Thymus (tissue), 11 donors: ENCODE measurements around the gene SMARCD3. TPM values are rescaled to one million over a fixed set of nuclear protein-coding genes. Genes with fewer than 3 reads are reported as not detected.

Experiments used
- DNase-seq, 9 donors: peaks; one replicate each; pipeline ENCODE4 v3.0.0-alpha.2; 2013; ENCODE audit warnings: low spot score in 9 of 9, low read depth in 6 of 9, missing footprints in 1 of 9
- H3K27ac ChIP-seq, 2 donors: one replicate each; pipeline ENCODE4 v1.5.1; 2013; ENCODE audit warnings: control low read depth in 1 of 2, low read depth in 1 of 2, low read length in 1 of 2, mild to moderate bottlenecking in 1 of 2, moderate library complexity in 1 of 2
- H3K27me3 ChIP-seq, 2 donors: one replicate each; pipeline ENCODE4 v1.5.1; 2013; ENCODE audit warnings: low read length in 1 of 2; ENCODE audit not compliant: control insufficient read depth in 2 of 2, insufficient read depth in 1 of 2
- H3K36me3 ChIP-seq, 2 donors: one replicate each; pipeline ENCODE4 v1.5.1; 2013; ENCODE audit warnings: low read length in 1 of 2, mild to moderate bottlenecking in 1 of 2, moderate library complexity in 1 of 2; ENCODE audit not compliant: control insufficient read depth in 2 of 2, insufficient read depth in 2 of 2
- H3K4me1 ChIP-seq, 2 donors: one replicate each; pipeline ENCODE4 v1.5.1; 2013; ENCODE audit warnings: low read length in 2 of 2; ENCODE audit not compliant: control insufficient read depth in 2 of 2, insufficient read depth in 2 of 2
- H3K4me3 ChIP-seq, 2 donors: one replicate each; pipeline ENCODE4 v1.5.1; 2013; ENCODE audit warnings: low read length in 2 of 2, control low read depth in 1 of 2, mild to moderate bottlenecking in 1 of 2
- H3K9me3 ChIP-seq, 2 donors: one replicate each; pipeline ENCODE4 v1.5.1; 2013; ENCODE audit warnings: low read length in 1 of 2, mild to moderate bottlenecking in 1 of 2; ENCODE audit not compliant: control insufficient read depth in 2 of 2, insufficient read depth in 1 of 2
- WGBS: extraction: QIAGEN DNeasy Blood & Tissue Kit; methylation state at CpG from one replicate; pipeline ENCODE4 v1.1.7; 2013; 5-methylcytosine and 5-hydroxymethylcytosine counted together
- polyA plus RNA-seq: library from polyadenylated mRNA; stranded (reverse); fragments of 200-250 nt; gene quantifications from one replicate; pipeline ENCODE4 v1.2.3, GENCODE V29; 2013
- total RNA-seq: library from RNA; stranded (reverse); fragments of 120-200 nt; gene quantifications from one replicate; pipeline ENCODE4 v1.2.4, GENCODE V29; 2013
- donor health status: healthy.

The SMARCD3 gene
- total and polyA plus RNA-seq, 2 donors = 4.1 to 9.6 TPM

DNA sequence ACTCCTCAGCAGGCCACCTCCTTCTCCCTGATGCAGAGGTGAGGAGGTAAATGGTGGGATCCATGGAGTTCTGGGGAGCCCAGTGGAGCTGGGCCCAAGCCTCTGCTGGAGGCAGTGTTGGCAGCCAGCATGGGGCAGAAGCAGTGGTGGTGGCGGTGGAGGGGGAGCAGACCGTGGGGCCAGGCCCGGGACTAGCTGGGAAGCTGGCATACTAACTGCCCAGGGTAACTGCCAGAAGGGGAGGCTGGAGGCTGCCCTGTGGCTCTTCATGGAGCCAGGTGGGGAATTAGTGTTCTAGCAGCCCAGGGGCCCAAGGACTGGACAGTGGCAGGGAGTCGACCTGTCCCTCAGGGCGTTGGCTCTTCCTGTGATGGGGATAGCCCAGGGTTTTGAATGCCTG lies 16.1 kb upstream of the SMARCD3 start:
- 87% methylated on average over 5 of the region's 5 CpGs for WGBS
- Histone ChIP-seq H3K4me1 (no peaks in the 10 kb centered on the region), H3K9me3 (no peaks in the 10 kb centered on the region), H3K27ac (no peak overlapping the region), H3K27me3 (peaks cover 0 to 47% of the 10 kb centered on the region in 2 donors), H3K4me3 (no peak overlapping the region), H3K36me3 (no peaks in the 10 kb centered on the region)
- no peak for DNase-seq

DNA sequence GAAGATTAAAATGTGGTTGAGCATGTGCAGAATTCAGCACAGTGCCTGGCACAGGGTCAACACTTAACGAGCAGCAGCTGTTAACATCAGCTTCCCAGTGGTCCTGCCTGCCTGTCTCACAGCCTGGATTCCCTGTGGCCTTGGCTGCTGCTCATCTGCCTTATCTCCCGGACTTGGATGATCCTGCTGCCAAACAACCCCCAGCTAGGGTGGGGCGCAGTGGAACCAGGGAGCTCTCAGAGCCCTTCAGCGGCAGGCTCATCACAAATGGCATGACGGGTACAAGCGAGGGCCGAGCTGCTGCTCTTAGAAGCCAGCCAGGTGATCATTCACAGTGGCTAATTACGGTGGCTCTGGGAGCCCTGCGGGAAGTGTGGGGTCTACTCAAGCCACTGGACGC lies 13.0 kb upstream of the SMARCD3 start:
- peaks cover 0 to 61% of the 10 kb centered on the region in 2 donors for H3K27me3 ChIP-seq
- H3K4me1 ChIP-seq = no peaks in the 10 kb centered on the region
- no peak overlapping the region for H3K4me3 ChIP-seq
- no peak overlapping the region for H3K27ac ChIP-seq
- H3K36me3 ChIP-seq = no peaks in the 10 kb centered on the region
- no peak for DNase-seq
- no peaks in the 10 kb centered on the region for H3K9me3 ChIP-seq
- 93% methylated on average over 10 of the region's 10 CpGs for WGBS

DNA sequence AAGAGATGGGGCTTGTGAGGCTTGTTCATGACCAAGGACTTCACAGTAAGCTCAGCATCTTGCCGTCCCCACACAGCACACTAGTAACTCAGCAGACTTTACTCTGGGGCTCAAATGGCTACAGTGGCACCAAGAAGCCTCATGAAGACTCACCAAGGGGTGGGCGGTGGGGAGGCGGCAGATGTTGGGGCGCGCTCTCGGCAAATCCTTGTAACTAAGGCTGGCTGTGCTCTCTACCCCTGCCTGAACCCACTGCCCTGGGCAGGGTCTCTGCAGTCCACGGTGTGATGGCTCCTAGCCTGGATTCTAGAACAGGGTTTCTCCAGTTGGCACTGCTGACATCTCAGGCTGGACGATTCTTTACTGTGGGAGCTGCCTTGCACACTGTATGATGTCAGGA lies 12.4 kb upstream of the SMARCD3 start:
- Histone ChIP-seq H3K4me3 (no peak overlapping the region), H3K27ac (no peak overlapping the region), H3K27me3 (peaks cover 0 to 67% of the 10 kb centered on the region in 2 donors), H3K4me1 (no peaks in the 10 kb centered on the region), H3K36me3 (no peaks in the 10 kb centered on the region), H3K9me3 (no peaks in the 10 kb centered on the region)
- no peak for DNase-seq
- WGBS = 95% methylated on average over 8 of the region's 8 CpGs

DNA sequence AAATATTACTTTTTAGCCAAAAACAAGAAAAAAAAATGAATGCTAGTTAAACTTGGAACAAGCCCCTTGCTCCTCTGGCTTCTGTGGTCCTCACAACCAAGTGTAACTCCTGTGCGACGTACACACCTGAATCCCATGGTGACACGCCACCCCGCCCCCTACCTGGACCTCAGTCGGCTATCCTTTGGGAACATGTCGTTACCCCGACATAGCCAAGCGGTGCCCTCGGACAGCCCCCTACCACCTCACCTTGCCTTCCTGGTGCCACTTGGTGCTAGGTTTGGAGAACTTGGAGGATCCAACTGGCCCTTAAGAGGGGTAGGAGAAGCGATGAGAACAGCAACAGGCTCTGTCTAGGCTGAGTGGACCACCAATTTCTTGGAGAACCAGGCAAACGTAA lies 12.0 kb upstream of the SMARCD3 start:
- Histone ChIP-seq H3K36me3 (no peaks in the 10 kb centered on the region), H3K9me3 (no peaks in the 10 kb centered on the region), H3K4me3 (no peak overlapping the region), H3K27me3 (peaks cover 0 to 70% of the 10 kb centered on the region in 2 donors), H3K27ac (no peak overlapping the region), H3K4me1 (no peaks in the 10 kb centered on the region)
- DNase-seq = no peak
- WGBS = 95% methylated on average over 11 of the region's 11 CpGs

DNA sequence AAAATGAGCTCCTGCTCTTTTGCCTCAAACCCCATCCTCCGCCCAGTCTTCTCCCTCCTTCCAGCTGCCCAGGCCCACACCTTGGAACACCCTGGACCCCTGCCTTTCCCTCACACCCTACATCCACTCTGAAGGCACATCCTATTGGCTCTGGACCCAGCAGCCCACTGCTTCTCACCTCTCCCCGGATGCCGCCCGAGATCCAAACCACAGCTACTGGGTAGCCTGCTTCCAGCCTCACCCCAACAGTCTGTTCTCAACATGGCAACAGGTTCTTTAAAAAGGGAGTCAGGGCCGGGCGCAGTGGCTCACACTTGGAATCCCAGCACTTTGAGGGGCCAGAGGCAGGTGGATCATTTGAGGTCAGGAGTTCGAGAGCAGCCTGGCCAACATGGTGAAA lies 9.5 kb upstream of the SMARCD3 start:
- DNase-seq = no peak
- H3K27me3 ChIP-seq = peaks cover 11 to 87% of the 10 kb centered on the region in 2 donors
- H3K27ac ChIP-seq = no peak overlapping the region
- H3K36me3 ChIP-seq = no peaks in the 10 kb centered on the region
- no peak overlapping the region for H3K4me3 ChIP-seq
- no peaks in the 10 kb centered on the region for H3K4me1 ChIP-seq
- no peaks in the 10 kb centered on the region for H3K9me3 ChIP-seq
- 95% methylated on average over 7 of the region's 7 CpGs for WGBS

DNA sequence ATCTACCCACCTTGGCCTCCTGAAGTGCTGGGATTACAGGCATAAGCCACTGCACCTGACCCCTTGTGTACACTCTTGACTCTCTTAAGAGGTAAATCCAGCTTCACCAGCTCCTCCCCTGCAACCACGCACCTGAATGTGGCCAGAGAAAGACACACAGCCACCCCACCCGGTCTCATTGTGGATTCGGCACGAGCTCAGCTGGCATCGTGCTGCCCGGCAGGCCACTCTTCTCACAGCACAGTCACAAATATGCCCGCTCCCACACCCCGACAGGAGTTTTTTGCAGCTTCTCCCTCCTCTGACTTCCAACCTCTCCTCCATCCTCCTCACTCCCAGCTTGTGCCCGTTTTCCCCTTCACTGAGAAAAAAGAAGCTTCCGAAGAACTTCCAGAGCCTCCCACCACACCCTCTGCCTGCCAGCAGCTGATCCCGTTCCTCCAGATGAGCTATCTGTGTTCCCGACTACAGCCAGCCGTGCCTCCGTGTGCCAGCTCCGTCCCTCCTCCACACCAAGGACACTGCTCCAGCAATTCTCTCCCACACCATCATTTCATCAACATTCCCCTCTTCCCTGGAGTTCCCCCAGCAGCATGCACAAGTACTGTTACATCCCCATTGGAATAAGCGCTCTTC lies 8.0 kb upstream of the SMARCD3 start:
- Histone ChIP-seq H3K27ac (no peak overlapping the region), H3K27me3 (peaks cover 17 to 91% of the 10 kb centered on the region in 2 donors), H3K4me1 (peaks cover 0 to 6% of the 10 kb centered on the region in 2 donors), H3K36me3 (no peaks in the 10 kb centered on the region), H3K9me3 (peaks cover 0 to 4% of the 10 kb centered on the region in 2 donors), H3K4me3 (no peak overlapping the region)
- WGBS = 95% methylated on average over 16 of the region's 16 CpGs
- no peak for DNase-seq

DNA sequence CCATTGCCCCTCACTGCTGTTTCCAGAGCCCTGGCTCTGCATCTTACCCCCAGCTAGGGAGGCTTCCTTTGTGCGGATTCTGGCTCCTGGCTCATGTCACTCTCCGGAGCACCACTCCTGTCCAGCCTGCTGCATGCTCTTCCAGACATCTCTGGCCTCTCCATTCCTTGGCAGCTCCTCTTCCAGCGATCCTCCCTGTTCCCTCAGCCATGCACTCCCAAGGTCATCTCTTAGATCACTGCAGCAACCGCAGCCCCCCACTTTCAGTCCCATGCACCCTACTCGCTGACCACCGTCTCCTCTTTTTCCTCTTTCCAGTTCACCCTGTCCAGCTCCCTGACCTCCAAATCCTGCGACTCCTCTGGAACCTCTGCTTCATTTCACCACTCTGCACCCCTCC lies 6.9 kb upstream of the SMARCD3 start:
- DNase-seq = no peak
- 79% methylated on average over 7 of the region's 7 CpGs for WGBS

DNA sequence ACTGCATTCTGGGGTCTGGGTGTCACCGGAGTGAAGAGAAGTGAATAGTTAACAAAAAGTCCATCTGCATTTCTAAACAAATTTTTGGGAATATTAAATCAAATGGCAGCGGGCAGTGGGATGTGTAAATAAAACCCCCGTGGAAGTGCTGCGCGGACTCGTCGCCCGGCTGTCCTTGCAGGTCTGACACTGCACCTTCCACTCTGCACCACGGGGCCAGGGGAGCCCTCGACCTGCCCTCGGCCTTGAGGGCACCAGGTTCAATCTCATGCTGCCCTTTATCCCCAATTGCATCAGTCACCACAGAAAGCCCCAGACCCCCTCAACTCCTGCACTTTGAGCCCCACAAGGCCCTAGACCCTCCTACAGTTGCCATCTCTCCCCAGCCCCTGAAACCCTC lies 6.4 kb upstream of the SMARCD3 start:
- Histone ChIP-seq H3K36me3 (no peaks in the 10 kb centered on the region), H3K27ac (no peak overlapping the region), H3K4me1 (peaks cover 0 to 22% of the 10 kb centered on the region in 2 donors), H3K9me3 (peaks cover 0 to 8% of the 10 kb centered on the region in 2 donors), H3K27me3 (peaks cover 34 to 92% of the 10 kb centered on the region in 2 donors), H3K4me3 (no peak overlapping the region)
- WGBS = 95% methylated on average over 11 of the region's 11 CpGs
- DNase-seq = no peak

More for the DNA sequence above, 6.9 kb upstream of the SMARCD3 start:
- Histone ChIP-seq H3K36me3 (no peaks in the 10 kb centered on the region), H3K27me3 (peaks cover 28 to 91% of the 10 kb centered on the region in 2 donors), H3K9me3 (peaks cover 0 to 8% of the 10 kb centered on the region in 2 donors), H3K27ac (no peak overlapping the region), H3K4me3 (no peak overlapping the region), H3K4me1 (peaks cover 0 to 17% of the 10 kb centered on the region in 2 donors)

DNA sequence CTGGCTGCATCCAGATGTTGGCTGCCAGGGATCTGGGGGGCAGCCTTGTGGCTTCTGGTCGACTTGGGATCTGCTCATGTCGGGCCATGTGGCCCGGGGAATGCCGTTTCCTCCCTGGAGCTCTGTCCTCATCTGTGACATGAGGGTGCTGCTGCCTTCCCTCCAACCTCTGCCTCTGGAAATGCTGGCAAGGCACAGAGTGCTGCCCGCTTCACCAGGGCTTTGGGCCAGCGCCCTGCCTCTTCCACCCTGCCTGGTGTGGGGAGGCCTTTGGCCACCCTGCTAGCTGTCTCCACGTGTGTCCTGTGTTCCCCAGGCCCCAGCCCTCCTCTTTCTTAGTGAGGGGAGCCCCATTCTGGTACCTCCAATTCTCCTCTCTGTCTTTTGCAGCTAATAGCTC lies 5.8 kb upstream of the SMARCD3 start:
- H3K36me3 ChIP-seq = no peaks in the 10 kb centered on the region
- peaks cover 38 to 94% of the 10 kb centered on the region in 2 donors for H3K27me3 ChIP-seq
- H3K27ac ChIP-seq = no peak overlapping the region
- 90% methylated on average over 7 of the region's 7 CpGs for WGBS
- H3K4me1 ChIP-seq = peaks cover under 1 to 26% of the 10 kb centered on the region in 2 donors
- DNase-seq = no peak
- H3K9me3 ChIP-seq = peaks cover 0 to 8% of the 10 kb centered on the region in 2 donors
- H3K4me3 ChIP-seq = no peak overlapping the region
